SH-SY5Y (cell line): ENCODE data around the gene RASSF7.

Experiments
- GATA2 ChIP-seq: IDR thresholded peaks from 2 replicates; pipeline ENCODE4 v1.6.1; 2011; ENCODE audit warnings: mild to moderate bottlenecking, low read depth, low read length
- GATA3 ChIP-seq: IDR thresholded peaks from 2 replicates; pipeline ENCODE4 v1.6.1; 2011; ENCODE audit warnings: low read depth, mild to moderate bottlenecking, low read length, moderate library complexity

GRCh38 chr11:514606-515005 lies 46.2 kb upstream of the RASSF7 start:
- TF ChIP-seq GATA2 = no peak
- no peak for TF ChIP-seq GATA3
